Hepatocyte (in vitro differentiated cells): Measurements from ENCODE around the gene DUXB.

Experiments
- EZH2phosphoT487 ChIP-seq: fragments of 200-600 bp; sonication (generic); IDR thresholded peaks from one replicate; pipeline ENCODE4 v1.6.1; 2018; ENCODE audit warnings: antibody characterized with exemption, mild to moderate bottlenecking, low read depth, moderate library complexity; ENCODE audit not compliant: unreplicated experiment, severe bottlenecking
- TF ChIP-seq, protein P1 (sequence below): fragments of 200-600 bp; sonication (generic); IDR thresholded peaks from 2 replicates; pipeline ENCODE4 v1.5.1; 2016; ENCODE audit warnings: antibody characterized with exemption, mild to moderate bottlenecking; ENCODE audit not compliant: poor library complexity

DNA sequence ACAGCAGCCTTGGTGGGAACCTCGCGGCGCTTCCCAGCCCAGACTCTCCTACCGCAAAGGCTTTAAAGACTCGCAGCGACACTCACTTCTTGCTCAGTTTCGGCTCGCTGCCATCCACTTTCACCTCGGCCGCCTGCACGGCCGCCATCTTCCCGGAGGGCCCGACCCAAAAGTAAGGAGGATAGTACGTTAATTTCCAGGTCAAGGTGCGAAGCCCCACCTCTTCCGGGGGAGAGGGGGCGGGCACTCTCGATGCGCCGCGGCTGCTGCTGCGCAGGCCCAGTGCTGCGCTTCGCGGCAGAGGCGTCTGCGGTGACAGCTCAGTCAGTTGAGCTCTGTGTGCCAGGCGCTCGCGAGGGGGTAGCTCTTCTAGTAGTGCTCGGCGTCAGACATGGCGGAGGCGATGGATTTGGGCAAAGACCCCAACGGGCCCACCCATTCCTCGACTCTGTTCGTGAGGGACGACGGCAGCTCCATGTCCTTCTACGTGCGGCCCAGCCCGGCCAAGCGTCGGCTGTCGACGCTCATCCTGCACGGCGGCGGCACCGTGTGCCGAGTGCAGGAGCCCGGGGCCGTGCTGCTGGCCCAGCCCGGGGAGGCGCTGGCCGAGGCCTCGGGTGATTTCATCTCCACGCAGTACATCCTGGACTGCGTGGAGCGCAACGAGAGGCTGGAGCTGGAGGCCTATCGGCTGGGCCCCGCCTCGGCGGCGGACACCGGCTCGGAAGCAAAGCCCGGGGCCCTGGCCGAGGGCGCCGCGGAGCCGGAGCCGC lies 53.6 kb downstream of the DUXB start, which contains the start of the genes KARS1 and TERF2IP:
- TF ChIP-seq, protein P1, sequence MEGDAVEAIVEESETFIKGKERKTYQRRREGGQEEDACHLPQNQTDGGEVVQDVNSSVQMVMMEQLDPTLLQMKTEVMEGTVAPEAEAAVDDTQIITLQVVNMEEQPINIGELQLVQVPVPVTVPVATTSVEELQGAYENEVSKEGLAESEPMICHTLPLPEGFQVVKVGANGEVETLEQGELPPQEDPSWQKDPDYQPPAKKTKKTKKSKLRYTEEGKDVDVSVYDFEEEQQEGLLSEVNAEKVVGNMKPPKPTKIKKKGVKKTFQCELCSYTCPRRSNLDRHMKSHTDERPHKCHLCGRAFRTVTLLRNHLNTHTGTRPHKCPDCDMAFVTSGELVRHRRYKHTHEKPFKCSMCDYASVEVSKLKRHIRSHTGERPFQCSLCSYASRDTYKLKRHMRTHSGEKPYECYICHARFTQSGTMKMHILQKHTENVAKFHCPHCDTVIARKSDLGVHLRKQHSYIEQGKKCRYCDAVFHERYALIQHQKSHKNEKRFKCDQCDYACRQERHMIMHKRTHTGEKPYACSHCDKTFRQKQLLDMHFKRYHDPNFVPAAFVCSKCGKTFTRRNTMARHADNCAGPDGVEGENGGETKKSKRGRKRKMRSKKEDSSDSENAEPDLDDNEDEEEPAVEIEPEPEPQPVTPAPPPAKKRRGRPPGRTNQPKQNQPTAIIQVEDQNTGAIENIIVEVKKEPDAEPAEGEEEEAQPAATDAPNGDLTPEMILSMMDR = no peak
- TF ChIP-seq EZH2phosphoT487 = no peak
